Panc1 (cell line): Measurements from ENCODE around the gene HPN. TPM values are rescaled to one million over a fixed set of nuclear protein-coding genes. Genes with fewer than 3 reads are reported as not detected.

Experiments used
- ATAC-seq: fragments of 200-7000 bp; cut with Tn5 transposase; 2 replicates; pipeline ENCODE4 v1.9.1; 2020; ENCODE audit warnings: mild to moderate bottlenecking, moderate library complexity
- BruUV-seq: library from RNA; stranded (reverse); fragments of 400-500 nt; replicated peaks from 2 replicates; lab custom pipeline; 2021; lab: Mats Ljungman, UMichigan
- CTCF ChIA-PET: fragments of 300-600 bp; sonication (Branson Sonifier 250); formaldehyde crosslinking; loops from one replicate; lab custom pipeline; 2022; ENCODE audit warnings: antibody characterized with exemption; lab: Charles Lee
- POLR2A ChIA-PET: fragments of 300-600 bp; sonication (Branson Sonifier 250); formaldehyde crosslinking; loops from one replicate; lab custom pipeline; 2022; ENCODE audit warnings: antibody characterized with exemption; lab: Charles Lee
- DNase-seq: peaks from one replicate; pipeline ENCODE4 v3.0.0-alpha.2; 2010; ENCODE audit warnings: low read depth, low spot score
- H3K27ac ChIP-seq: 2 replicates; pipeline ENCODE4 v1.5.1; 2011; ENCODE audit warnings: mild to moderate bottlenecking, low read length, inconsistent platforms
- H3K27me3 ChIP-seq: fragments of 200-500 bp; sonication (Bioruptor generic); 2 replicates; pipeline ENCODE4 v1.6.0; 2014; ENCODE audit warnings: low read length, inconsistent platforms; ENCODE audit not compliant: control insufficient read depth, insufficient read depth
- H3K36me3 ChIP-seq: fragments of 200-500 bp; sonication (Bioruptor generic); 2 replicates; pipeline ENCODE4 v1.5.1; 2014; ENCODE audit warnings: inconsistent platforms, mild to moderate bottlenecking, low read length, moderate library complexity; ENCODE audit not compliant: control insufficient read depth, insufficient read depth
- H3K4me1 ChIP-seq: 2 replicates; pipeline ENCODE4 v1.5.1; 2011; ENCODE audit warnings: inconsistent platforms, mild to moderate bottlenecking, low read length, moderate library complexity; ENCODE audit not compliant: control insufficient read depth, insufficient read depth
- H3K4me3 ChIP-seq, 2 experiments: 2 replicates each; pipeline ENCODE4 v1.5.1; 2011 to 2012; ENCODE audit warnings: low read depth in 2 of 2, low read length in 2 of 2, mild to moderate bottlenecking in 2 of 2, inconsistent platforms in 1 of 2, moderate library complexity in 1 of 2
- H3K9me3 ChIP-seq: fragments of 200-500 bp; sonication (Bioruptor generic); 2 replicates; pipeline ENCODE4 v1.5.1; 2014; ENCODE audit warnings: low read depth, mild to moderate bottlenecking, inconsistent platforms, low read length, moderate library complexity; ENCODE audit not compliant: control insufficient read depth, insufficient read depth
- CTCF ChIP-seq: fragments of 450-650 bp; IDR thresholded peaks from 2 replicates; pipeline ENCODE4 v1.5.1; 2017; ENCODE audit warnings: mild to moderate bottlenecking
- POLR2AphosphoS5 ChIP-seq: IDR thresholded peaks from 2 replicates; pipeline ENCODE4 v1.6.1; 2012; ENCODE audit warnings: mild to moderate bottlenecking, low read depth, low read length, moderate library complexity
- SIN3A ChIP-seq: IDR thresholded peaks from 2 replicates; pipeline ENCODE4 v1.6.1; 2012; ENCODE audit warnings: low read depth, mild to moderate bottlenecking, low read length, moderate library complexity, borderline replicate concordance; ENCODE audit not compliant: insufficient read depth
- TCF7L2 ChIP-seq: IDR thresholded peaks from 2 replicates; pipeline ENCODE4 v1.6.1; 2011; ENCODE audit warnings: mild to moderate bottlenecking, low read depth, low read length, inconsistent platforms
- in situ Hi-C: cut with HindIII; loops from 2 replicates; pipeline ENCODE4 v1.10.0; 2016; ENCODE audit warnings: low sequenced_read_pairs, low pct_unique_long_range_greater_than_20kb
- intact Hi-C: fragments of 100-400 bp; cut with micrococcal nuclease; formaldehyde crosslinking; loops from one replicate; pipeline ENCODE4 v1.10.0; 2022; ENCODE audit not compliant: unreplicated experiment
- total RNA-seq: library from RNA; stranded (reverse); gene quantifications from one replicate; pipeline ENCODE4 v1.2.1, GENCODE V29; 2021; ENCODE audit not compliant: unreplicated experiment
- TF ChIP-seq, protein P1 (sequence below), 2 experiments: IDR thresholded peaks; 2 replicates each; pipeline ENCODE4 v1.6.1; 2011 to 2012; ENCODE audit warnings: low read depth in 2 of 2, control low read depth in 1 of 2, low read length in 1 of 2, mild to moderate bottlenecking in 1 of 2, moderate library complexity in 1 of 2; ENCODE audit not compliant: insufficient read depth in 1 of 2

The HPN gene
- total RNA-seq, 1 experiment from 2014 or later, result 0.08 TPM

DNA sequence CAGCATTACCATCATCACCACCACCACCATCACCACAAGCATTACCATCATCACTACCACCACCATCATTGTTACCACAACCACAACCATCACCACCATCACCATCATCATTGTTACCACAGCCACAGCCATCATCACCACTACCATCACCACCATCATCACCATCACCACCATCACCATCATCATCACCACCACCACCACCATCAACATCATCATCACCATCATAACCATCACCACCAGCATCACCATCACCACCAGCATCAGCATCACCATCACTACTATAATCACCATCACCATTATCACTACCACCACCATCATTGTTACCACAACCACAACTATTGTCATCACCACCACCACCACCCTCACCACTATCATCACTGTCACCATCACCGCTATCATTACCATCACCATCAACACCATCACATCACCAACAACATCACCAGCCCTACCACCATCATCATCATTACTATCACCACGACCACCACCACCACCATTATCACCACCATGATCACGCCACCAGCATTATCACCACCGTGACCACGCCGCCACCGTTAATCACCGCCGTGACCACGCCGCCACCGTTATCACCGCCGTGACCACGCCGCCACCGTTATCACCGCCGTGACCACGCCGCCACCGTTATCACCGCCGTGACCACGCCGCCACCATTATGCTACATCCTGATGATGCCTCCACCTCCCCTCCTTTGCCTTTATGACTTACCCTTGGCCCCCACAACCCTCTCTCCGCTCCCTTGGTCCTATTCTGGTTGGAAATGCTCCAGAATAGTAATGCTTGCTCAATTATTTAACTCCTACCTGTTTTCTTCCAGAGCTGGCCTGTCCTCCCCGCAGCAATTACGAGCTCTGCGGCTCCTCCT is 64.1 kb downstream of the HPN start:
- ATAC-seq, result no peak
- H3K27ac ChIP-seq, result no peak overlapping the region
- no TSS peak for BruUV-seq
- DNase-seq, result no peak
- no peaks in the 10 kb centered on the region for H3K4me1 ChIP-seq
- CTCF ChIA-PET, result no interaction called here
- POLR2A ChIA-PET, result no interaction called here
- no peaks in the 10 kb centered on the region for H3K9me3 ChIP-seq
- no peak for TF ChIP-seq TCF7L2
- no peak for TF ChIP-seq CTCF
- no peak for TF ChIP-seq POLR2AphosphoS5
- no peaks in the 10 kb centered on the region for H3K27me3 ChIP-seq
- no peaks in the 10 kb centered on the region for H3K36me3 ChIP-seq
- H3K4me3 ChIP-seq, result no peak overlapping the region
- intact Hi-C loops, result no loop called here
- in situ Hi-C loops, result no loop called here

GRCh38 chr19:35106291-35106583 is 64.7 kb downstream of the HPN start:
- intact Hi-C loops, result no loop called here
- POLR2A ChIA-PET, result no interaction called here
- BruUV-seq, result no TSS peak
- Histone ChIP-seq H3K4me3 (no peak overlapping the region), H3K4me1 (no peaks in the 10 kb centered on the region), H3K27ac (no peak overlapping the region), H3K27me3 (no peaks in the 10 kb centered on the region), H3K36me3 (no peaks in the 10 kb centered on the region), H3K9me3 (no peaks in the 10 kb centered on the region)
- no peak for ATAC-seq
- in situ Hi-C loops, result no loop called here
- DNase-seq, result no peak
- CTCF ChIA-PET, result no interaction called here
- TF ChIP-seq TCF7L2 (no peak), SIN3A (no peak)
- TF ChIP-seq, protein P1, sequence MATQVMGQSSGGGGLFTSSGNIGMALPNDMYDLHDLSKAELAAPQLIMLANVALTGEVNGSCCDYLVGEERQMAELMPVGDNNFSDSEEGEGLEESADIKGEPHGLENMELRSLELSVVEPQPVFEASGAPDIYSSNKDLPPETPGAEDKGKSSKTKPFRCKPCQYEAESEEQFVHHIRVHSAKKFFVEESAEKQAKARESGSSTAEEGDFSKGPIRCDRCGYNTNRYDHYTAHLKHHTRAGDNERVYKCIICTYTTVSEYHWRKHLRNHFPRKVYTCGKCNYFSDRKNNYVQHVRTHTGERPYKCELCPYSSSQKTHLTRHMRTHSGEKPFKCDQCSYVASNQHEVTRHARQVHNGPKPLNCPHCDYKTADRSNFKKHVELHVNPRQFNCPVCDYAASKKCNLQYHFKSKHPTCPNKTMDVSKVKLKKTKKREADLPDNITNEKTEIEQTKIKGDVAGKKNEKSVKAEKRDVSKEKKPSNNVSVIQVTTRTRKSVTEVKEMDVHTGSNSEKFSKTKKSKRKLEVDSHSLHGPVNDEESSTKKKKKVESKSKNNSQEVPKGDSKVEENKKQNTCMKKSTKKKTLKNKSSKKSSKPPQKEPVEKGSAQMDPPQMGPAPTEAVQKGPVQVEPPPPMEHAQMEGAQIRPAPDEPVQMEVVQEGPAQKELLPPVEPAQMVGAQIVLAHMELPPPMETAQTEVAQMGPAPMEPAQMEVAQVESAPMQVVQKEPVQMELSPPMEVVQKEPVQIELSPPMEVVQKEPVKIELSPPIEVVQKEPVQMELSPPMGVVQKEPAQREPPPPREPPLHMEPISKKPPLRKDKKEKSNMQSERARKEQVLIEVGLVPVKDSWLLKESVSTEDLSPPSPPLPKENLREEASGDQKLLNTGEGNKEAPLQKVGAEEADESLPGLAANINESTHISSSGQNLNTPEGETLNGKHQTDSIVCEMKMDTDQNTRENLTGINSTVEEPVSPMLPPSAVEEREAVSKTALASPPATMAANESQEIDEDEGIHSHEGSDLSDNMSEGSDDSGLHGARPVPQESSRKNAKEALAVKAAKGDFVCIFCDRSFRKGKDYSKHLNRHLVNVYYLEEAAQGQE (IDR thresholded peaks at IDR 0.05; ENCODE audit: insufficient read depth in 1 of 2, low read depth in 2 of 2, low read length in 1 of 2), result no peak

GRCh38 chr19:35106898-35107541 is 65.5 kb downstream of the HPN start:
- in situ Hi-C loops (no loop called here), intact Hi-C loops (no loop called here)
- Histone ChIP-seq H3K4me3 (no peak overlapping the region), H3K36me3 (no peaks in the 10 kb centered on the region), H3K9me3 (no peaks in the 10 kb centered on the region), H3K27me3 (no peaks in the 10 kb centered on the region), H3K4me1 (no peaks in the 10 kb centered on the region), H3K27ac (no peak overlapping the region)
- CTCF ChIA-PET, result no interaction called here
- TF ChIP-seq CTCF (no peak), SIN3A (no peak), POLR2AphosphoS5 (no peak), TCF7L2 (no peak)
- TF ChIP-seq, protein P1 (IDR thresholded peaks at IDR 0.05; ENCODE audit: insufficient read depth in 1 of 2, low read depth in 2 of 2, low read length in 1 of 2), result no peak
- no peak for DNase-seq
- BruUV-seq, result no TSS peak
- no peak for ATAC-seq
- POLR2A ChIA-PET, result no interaction called here
